Osteoblast (primary cell): ENCODE measurements around the gene CARD19. TPM values are rescaled to one million over a fixed set of nuclear protein-coding genes. Genes with fewer than 3 reads are reported as not detected.

Experiments used
- DNase-seq: peaks from one replicate; pipeline ENCODE4 v3.0.0; 2011; ENCODE audit warnings: low spot score, mixed read lengths; ENCODE audit not compliant: insufficient read length; ENCODE audit errors: missing footprints
- H2AFZ ChIP-seq: 2 replicates; pipeline ENCODE4 v1.6.0; 2011; ENCODE audit warnings: mild to moderate bottlenecking, low read length
- H3K27ac ChIP-seq: 2 replicates; pipeline ENCODE4 v1.5.1; 2011; ENCODE audit warnings: mild to moderate bottlenecking, low read depth, low read length, moderate library complexity
- H3K27me3 ChIP-seq: 2 replicates; pipeline ENCODE4 v1.6.0; 2012; ENCODE audit warnings: mild to moderate bottlenecking, control low read depth, inconsistent platforms, low read length, moderate library complexity; ENCODE audit not compliant: insufficient read depth
- H3K36me3 ChIP-seq: 2 replicates; pipeline ENCODE4 v1.5.1; 2011; ENCODE audit warnings: mild to moderate bottlenecking, low read length, control low read depth, moderate library complexity; ENCODE audit not compliant: insufficient read depth
- H3K4me1 ChIP-seq: 2 replicates; pipeline ENCODE4 v1.5.1; 2011; ENCODE audit warnings: mild to moderate bottlenecking, low read length, control low read depth, moderate library complexity; ENCODE audit not compliant: insufficient read depth
- H3K4me2 ChIP-seq: 2 replicates; pipeline ENCODE4 v1.6.0; 2011; ENCODE audit warnings: mild to moderate bottlenecking, low read length; ENCODE audit not compliant: insufficient read depth
- H3K4me3 ChIP-seq: fragments of 200-600 bp; sonication (generic); 3 replicates; pipeline ENCODE4 v1.5.1; 2012; ENCODE audit warnings: mild to moderate bottlenecking, low read length, inconsistent platforms; ENCODE audit not compliant: insufficient read depth
- H3K79me2 ChIP-seq: 2 replicates; pipeline ENCODE4 v1.6.0; 2012; ENCODE audit warnings: mild to moderate bottlenecking, low read length, control low read depth, inconsistent platforms; ENCODE audit not compliant: insufficient read depth
- H3K9me3 ChIP-seq: 2 replicates; pipeline ENCODE4 v1.5.1; 2011; ENCODE audit warnings: low read depth, low read length, control low read depth
- H4K20me1 ChIP-seq: 2 replicates; pipeline ENCODE4 v1.6.0; 2012; ENCODE audit warnings: mild to moderate bottlenecking, low read length, control low read depth; ENCODE audit not compliant: insufficient read depth
- CTCF ChIP-seq: IDR thresholded peaks from 2 replicates; pipeline ENCODE4 v1.5.1; 2011; ENCODE audit warnings: mild to moderate bottlenecking, low read depth, low read length, moderate library complexity; ENCODE audit errors: extremely low read depth
- total RNA-seq: library from RNA; depleted of rRNA; stranded (reverse); fragments of >200 nt; gene quantifications from 2 replicates; pipeline ENCODE4 v1.2.3, GENCODE V29; 2012

CARD19 gene
- total RNA-seq, 1 donor = 38.4 TPM

GRCh38 chr9:93105620-93106019 is 9.6 kb downstream of the CARD19 start:
- Histone ChIP-seq H3K79me2 (peaks cover 85% of the 10 kb centered on the region), H3K27me3 (no peaks in the 10 kb centered on the region), H3K4me2 (no peak overlapping the region), H3K4me1 (no peaks in the 10 kb centered on the region), H3K9me3 (no peaks in the 10 kb centered on the region), H3K27ac (no peak overlapping the region), H4K20me1 (peaks cover 35% of the 10 kb centered on the region), H2AFZ (no peak overlapping the region), H3K4me3 (no peak overlapping the region), H3K36me3 (peaks cover 4% of the 10 kb centered on the region)
- TF ChIP-seq CTCF = no peak
- DNase-seq = no peak

GRCh38 chr9:93107151-93107824 is 11.3 kb downstream of the CARD19 start:
- no peak for TF ChIP-seq CTCF
- Histone ChIP-seq H3K36me3 (peaks cover 9% of the 10 kb centered on the region), H3K79me2 (peaks cover 68% of the 10 kb centered on the region), H3K27ac (no peak overlapping the region), H3K4me3 (no peak overlapping the region), H3K27me3 (no peaks in the 10 kb centered on the region), H3K4me2 (no peak overlapping the region), H4K20me1 (peaks cover 35% of the 10 kb centered on the region), H2AFZ (no peak overlapping the region), H3K4me1 (no peaks in the 10 kb centered on the region), H3K9me3 (no peaks in the 10 kb centered on the region)
- no peak for DNase-seq

- TF ChIP-seq CTCF = no peak
- no peak overlapping the region for H3K4me3 ChIP-seq
- H2AFZ ChIP-seq = no peak overlapping the region
- peaks cover 63% of the 10 kb centered on the region for H3K79me2 ChIP-seq
- H3K9me3 ChIP-seq = no peaks in the 10 kb centered on the region
- no peak overlapping the region for H3K27ac ChIP-seq
- H3K36me3 ChIP-seq = peaks cover 9% of the 10 kb centered on the region
- no peak for DNase-seq
- H4K20me1 ChIP-seq = peaks cover 36% of the 10 kb centered on the region
- H3K27me3 ChIP-seq = no peaks in the 10 kb centered on the region
- H3K4me2 ChIP-seq = no peak overlapping the region
- no peaks in the 10 kb centered on the region for H3K4me1 ChIP-seq
These were observed 11.8 kb downstream of the CARD19 start for GRCh38 chr9:93107825-93108161.

GRCh38 chr9:93108291-93109041 is 12.4 kb downstream of the CARD19 start:
- H4K20me1 ChIP-seq = peaks cover 36% of the 10 kb centered on the region
- TF ChIP-seq CTCF = no peak

More at GRCh38 chr9:93108291-93109041, 12.4 kb downstream of the CARD19 start:
- Histone ChIP-seq H3K36me3 (peaks cover 15% of the 10 kb centered on the region), H2AFZ (no peak overlapping the region), H3K9me3 (no peaks in the 10 kb centered on the region), H3K79me2 (peaks cover 56% of the 10 kb centered on the region), H3K27ac (no peak overlapping the region), H3K4me3 (no peak overlapping the region), H3K27me3 (no peaks in the 10 kb centered on the region), H3K4me2 (no peak overlapping the region), H3K4me1 (no peaks in the 10 kb centered on the region)
- peak; percentile 8 for DNase-seq
